ENCODE measurements around the gene SNUPN. TPM values are rescaled to one million over a fixed set of nuclear protein-coding genes. Genes with fewer than 3 reads are reported as not detected.
A peak's percentile ranks its signal among the peaks of the same experiment; 100 is the strongest.

The SNUPN gene
- total RNA-seq, 4 donors from 2014 or later: 2.0 to 35.8 (median 29.1) TPM

DNA sequence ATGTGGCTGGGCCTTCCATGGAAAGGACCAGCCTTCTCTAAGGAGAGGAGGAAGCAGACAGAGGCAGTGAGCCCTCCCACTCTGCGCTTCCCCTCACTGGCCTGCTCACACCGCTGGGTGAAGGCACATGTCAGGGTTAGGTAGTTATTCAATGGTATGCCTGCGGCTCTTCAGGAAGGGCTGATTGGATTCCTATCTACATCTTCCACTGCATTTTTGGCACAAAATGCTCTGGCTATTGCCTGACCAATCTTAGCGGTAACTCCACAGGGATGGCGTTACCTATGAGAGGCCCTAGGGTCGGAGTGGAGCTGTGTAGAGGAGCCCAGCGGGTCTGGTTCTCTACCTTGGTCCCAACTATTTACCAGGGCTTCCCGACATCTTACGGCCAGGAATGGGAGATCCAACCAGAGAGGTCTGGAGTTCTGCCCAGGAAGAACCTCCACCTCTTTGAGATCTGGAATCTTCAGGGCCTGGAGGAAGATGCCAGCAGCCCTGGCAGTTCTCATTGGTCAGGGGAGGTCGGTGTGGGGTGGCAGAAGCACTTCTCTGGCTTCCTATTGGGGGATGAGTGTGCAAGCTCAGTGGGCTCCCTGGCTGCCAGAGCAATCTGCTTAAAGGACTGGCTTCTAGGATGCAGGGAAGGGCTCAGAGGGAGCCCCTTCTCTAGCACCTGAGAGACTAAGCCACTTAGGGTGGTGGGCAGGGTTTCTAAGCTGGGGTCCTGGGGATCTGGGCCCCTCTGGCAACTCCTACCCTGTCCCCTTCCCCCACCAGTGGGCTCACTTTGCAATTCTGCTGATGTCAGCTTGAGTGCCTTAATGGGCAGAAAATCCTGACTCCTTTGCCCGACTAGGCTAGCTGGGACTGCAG lies 46.4 kb upstream of the SNUPN start:
- H3K27me3 ChIP-seq: no peaks in the 10 kb centered on the region
- H3K27ac ChIP-seq: peak overlapping the region; percentile 82 to 88
- no peak overlapping the region for H3K4me3 ChIP-seq
- no peaks in the 10 kb centered on the region for H3K36me3 ChIP-seq
- H3K4me1 ChIP-seq: peaks cover 4 to 23% of the 10 kb centered on the region in 2 donors
- no peaks in the 10 kb centered on the region for H3K9me3 ChIP-seq
- intact Hi-C loops (cut with DNase I; ENCODE audit: low total_unique reads): no loop called here
- TF ChIP-seq, protein P1, sequence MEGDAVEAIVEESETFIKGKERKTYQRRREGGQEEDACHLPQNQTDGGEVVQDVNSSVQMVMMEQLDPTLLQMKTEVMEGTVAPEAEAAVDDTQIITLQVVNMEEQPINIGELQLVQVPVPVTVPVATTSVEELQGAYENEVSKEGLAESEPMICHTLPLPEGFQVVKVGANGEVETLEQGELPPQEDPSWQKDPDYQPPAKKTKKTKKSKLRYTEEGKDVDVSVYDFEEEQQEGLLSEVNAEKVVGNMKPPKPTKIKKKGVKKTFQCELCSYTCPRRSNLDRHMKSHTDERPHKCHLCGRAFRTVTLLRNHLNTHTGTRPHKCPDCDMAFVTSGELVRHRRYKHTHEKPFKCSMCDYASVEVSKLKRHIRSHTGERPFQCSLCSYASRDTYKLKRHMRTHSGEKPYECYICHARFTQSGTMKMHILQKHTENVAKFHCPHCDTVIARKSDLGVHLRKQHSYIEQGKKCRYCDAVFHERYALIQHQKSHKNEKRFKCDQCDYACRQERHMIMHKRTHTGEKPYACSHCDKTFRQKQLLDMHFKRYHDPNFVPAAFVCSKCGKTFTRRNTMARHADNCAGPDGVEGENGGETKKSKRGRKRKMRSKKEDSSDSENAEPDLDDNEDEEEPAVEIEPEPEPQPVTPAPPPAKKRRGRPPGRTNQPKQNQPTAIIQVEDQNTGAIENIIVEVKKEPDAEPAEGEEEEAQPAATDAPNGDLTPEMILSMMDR (IDR thresholded peaks at IDR 0.05): no peak
- TF ChIP-seq POLR2A (IDR thresholded peaks at IDR 0.05): no peak
- no peak for DNase-seq

GRCh38 chr15:75669879-75670212 lies 44.3 kb upstream of the SNUPN start:
- no peak overlapping the region for H3K4me3 ChIP-seq
- no peak overlapping the region for H3K27ac ChIP-seq
- DNase-seq: no peak
- peaks cover 7 to 25% of the 10 kb centered on the region in 2 donors for H3K4me1 ChIP-seq
- no peaks in the 10 kb centered on the region for H3K9me3 ChIP-seq
- intact Hi-C loops (cut with DNase I; ENCODE audit: low total_unique reads): no loop called here
- no peaks in the 10 kb centered on the region for H3K36me3 ChIP-seq
- TF ChIP-seq POLR2A (IDR thresholded peaks at IDR 0.05): no peak
- TF ChIP-seq, protein P1 (IDR thresholded peaks at IDR 0.05): no peak
- no peaks in the 10 kb centered on the region for H3K27me3 ChIP-seq

DNA sequence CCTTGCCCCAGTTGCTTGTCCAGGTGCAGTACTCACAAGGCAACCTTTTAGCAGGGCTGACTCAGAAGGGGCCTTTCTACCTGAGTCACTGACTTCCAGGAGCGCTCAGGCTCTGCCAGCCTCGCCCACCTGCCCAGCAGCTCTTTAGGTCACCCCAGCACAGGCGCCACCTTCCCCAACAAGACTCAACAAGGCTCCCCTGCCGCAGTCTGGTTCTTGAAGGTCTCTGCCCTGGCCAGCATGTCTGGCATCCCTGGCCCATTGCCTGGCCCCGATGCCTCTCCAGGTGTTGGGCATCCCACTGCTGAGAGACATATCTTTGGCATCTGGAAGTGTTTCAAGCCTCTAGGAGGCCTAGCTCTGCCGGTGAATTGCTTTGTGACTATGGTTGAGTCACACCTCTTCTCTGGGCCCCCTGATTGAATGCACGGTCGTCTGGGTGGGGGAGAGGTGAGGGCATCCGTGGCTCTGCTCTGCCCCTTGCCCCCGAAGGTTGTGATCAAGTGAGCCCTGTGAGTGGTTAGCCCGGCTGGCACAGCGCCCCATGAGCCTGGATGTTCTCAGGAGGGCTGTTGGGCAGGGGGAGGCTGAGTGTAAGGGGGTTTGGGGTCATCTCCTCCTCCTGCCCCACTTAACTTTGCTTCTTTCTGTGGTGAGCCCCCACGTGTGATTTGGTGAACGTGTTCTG lies 43.8 kb upstream of the SNUPN start:
- Histone ChIP-seq H3K4me3 (no peak overlapping the region), H3K9me3 (no peaks in the 10 kb centered on the region), H3K4me1 (peaks cover 7 to 25% of the 10 kb centered on the region in 2 donors), H3K27ac (no peak overlapping the region), H3K27me3 (no peaks in the 10 kb centered on the region), H3K36me3 (no peaks in the 10 kb centered on the region)
- DNase-seq: no peak
- intact Hi-C loops (cut with DNase I; ENCODE audit: low total_unique reads): no loop called here
- TF ChIP-seq POLR2A (IDR thresholded peaks at IDR 0.05): no peak
- TF ChIP-seq, protein P1 (IDR thresholded peaks at IDR 0.05): no peak

DNA sequence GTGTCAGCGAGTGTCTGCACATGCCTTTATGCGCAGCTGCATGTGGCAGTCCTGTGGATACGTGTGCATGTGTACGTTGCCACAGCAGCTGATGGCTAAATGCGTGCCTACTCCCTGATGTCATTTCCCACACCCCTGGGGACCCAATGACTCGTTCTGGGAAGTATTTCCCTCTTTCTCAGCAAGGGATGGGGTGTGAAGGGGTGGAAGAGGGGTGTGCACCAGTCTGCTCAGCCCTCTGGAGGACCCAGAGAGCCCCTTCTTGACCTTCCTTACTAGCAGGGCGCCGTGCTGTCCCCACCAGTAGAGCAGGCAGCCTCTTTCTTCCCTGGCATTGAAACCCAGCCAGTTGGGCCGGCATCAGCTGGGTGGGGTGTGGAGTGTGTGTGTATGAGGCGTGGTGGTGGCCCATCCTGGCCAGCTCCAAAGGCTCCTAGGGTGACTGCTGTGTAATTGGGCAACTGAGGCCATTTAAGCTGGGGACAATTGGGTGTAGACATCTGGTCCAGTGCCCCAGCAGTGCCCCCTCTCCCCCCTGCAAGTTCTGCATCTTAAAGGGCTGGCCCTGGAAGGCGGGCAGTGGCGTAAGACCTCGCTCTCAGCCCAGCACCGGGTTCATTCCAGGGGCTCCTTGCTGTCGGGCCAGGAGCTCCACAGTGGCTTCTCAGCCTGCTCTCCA lies 41.4 kb upstream of the SNUPN start:
- Histone ChIP-seq H3K4me3 (no peak overlapping the region), H3K4me1 (peaks cover 3 to 4% of the 10 kb centered on the region in 2 donors), H3K27ac (peak overlapping the region; percentile 53 to 62), H3K36me3 (no peaks in the 10 kb centered on the region), H3K9me3 (no peaks in the 10 kb centered on the region), H3K27me3 (no peaks in the 10 kb centered on the region)
- intact Hi-C loops (cut with DNase I; ENCODE audit: low total_unique reads): no loop called here
- TF ChIP-seq, protein P1 (IDR thresholded peaks at IDR 0.05): no peak
- TF ChIP-seq POLR2A (IDR thresholded peaks at IDR 0.05): no peak
- peak in 1 of 2 donors; percentile 70 for DNase-seq

All from uterus (tissue), 4 donors.